GM18951 (cell line): ENCODE results near the gene STUB1.

ENCODE experiments used
- POLR2A ChIP-seq: IDR thresholded peaks from 4 replicates; pipeline ENCODE4 v1.6.1; 2011; ENCODE audit warnings: mild to moderate bottlenecking; ENCODE audit not compliant: insufficient read length, insufficient read depth; ENCODE audit errors: extremely low read depth
- in situ Hi-C: fragments of 300-500 bp; cut with MboI; formaldehyde crosslinking; loops from one replicate; pipeline ENCODE4 v1.12.0; 2022; ENCODE audit warnings: low sequenced_read_pairs, mixed read lengths, inconsistent platforms; ENCODE audit not compliant: unreplicated experiment

STUB1 gene

GRCh38 chr16:679814-680624 lies at the start of gene STUB1:
Gene STUB1, plus strand, starts transcription at chr16:680410. Its CDS starts 116 bp downstream, at chr16:680526.
- in situ Hi-C loops: no loop called here
- peak; percentile 94 for TF ChIP-seq POLR2A

DNA sequence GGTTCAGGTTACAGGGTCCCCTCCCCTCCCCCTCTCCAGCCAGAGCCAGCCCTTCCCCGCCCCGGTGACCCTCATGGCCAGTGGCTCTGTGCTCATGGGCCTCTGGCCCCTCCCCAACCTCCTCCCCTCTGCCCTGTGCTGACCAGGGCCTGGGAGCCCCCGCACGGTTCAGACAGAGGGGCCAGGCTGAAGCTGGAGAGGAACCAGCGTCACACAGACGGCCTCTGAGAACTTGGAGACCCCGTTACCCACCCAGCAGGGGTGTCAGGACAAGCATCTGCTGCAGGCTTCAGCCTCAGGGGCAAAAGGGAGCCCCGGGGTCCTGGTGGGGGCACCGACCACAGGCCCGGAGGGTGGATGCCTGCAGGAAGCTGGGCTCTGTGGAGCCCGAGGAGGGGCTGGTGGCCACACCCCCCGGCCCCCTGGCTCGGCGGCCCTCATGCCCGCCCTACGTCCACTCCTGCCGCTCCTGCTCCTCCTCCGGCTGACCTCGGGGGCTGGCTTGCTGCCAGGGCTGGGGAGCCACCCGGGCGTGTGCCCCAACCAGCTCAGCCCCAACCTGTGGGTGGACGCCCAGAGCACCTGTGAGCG lies 49.3 kb upstream of the STUB1 start, which contains the start of gene WFIKKN1:
TSS of gene WFIKKN1 (plus strand) at position 171 of the 591 bp plus-strand sequence. CDS start at position 440, 269 bp downstream.
- in situ Hi-C loops: no loop called here
- no peak for TF ChIP-seq POLR2A

DNA sequence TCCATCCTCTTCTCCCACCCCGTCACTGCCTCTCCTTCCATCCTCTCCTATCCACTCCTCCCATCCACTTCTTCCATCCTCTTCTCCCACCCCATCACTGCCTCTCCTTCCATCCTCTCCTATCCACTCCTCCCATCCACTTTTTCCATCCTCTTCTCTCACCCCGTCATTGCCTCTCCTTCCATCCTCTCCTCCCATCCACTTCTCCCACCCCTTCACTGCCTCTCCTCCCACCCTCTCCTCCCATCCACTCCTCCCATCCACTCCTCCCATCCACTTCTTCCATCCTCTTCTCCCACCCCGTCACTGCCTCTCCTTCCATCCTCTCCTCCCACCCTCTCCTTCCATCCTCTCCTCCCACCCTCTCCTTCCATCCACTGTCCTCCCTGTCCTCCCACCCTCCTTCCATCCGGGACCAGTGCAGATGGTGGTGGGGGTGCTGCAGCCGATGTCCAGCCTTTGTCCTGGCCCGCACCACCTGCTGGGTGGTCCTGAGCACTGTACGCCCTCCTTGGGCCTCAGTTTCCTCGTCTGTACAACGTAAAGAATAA lies 48.3 kb upstream of the STUB1 start:
- in situ Hi-C loops: no loop called here
- no peak for TF ChIP-seq POLR2A

GRCh38 chr16:632486-633335 lies 47.5 kb upstream of the STUB1 start:
- in situ Hi-C loops: no loop called here
- no peak for TF ChIP-seq POLR2A

DNA sequence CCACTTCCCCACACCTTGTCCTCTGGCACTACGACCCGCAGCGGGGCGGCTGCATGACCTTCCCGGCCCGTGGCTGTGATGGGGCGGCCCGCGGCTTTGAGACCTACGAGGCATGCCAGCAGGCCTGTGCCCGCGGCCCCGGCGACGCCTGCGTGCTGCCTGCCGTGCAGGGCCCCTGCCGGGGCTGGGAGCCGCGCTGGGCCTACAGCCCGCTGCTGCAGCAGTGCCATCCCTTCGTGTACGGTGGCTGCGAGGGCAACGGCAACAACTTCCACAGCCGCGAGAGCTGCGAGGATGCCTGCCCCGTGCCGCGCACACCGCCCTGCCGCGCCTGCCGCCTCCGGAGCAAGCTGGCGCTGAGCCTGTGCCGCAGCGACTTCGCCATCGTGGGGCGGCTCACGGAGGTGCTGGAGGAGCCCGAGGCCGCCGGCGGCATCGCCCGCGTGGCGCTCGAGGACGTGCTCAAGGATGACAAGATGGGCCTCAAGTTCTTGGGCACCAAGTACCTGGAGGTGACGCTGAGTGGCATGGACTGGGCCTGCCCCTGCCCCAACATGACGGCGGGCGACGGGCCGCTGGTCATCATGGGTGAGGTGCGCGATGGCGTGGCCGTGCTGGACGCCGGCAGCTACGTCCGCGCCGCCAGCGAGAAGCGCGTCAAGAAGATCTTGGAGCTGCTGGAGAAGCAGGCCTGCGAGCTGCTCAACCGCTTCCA lies 46.7 kb upstream of the STUB1 start:
- TF ChIP-seq POLR2A: no peak
- in situ Hi-C loops: no loop called here

- in situ Hi-C loops: no loop called here
Measured at GRCh38 chr16:634051-634670, 46.0 kb upstream of the STUB1 start.

DNA sequence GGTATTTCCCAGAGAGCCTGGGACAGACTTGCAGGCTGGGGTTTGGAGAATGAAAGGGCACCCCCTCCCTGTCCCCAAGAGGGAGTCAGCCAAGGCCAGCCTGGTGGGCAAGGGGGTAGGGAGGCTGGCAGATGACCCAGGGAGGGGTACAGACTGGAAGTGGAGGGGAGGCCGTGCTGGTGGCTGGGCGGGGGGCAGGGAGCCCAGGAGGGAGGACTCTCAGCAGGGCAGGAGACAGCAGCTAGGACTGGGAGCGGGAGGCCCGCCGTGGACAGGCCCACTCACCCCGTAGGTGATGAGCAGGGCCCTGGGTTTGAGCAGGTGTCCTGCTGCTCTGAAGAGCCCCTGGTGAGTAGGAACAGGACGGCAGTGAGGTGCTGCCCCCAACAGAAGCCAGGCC lies 45.2 kb upstream of the STUB1 start:
- in situ Hi-C loops: no loop called here
- TF ChIP-seq POLR2A: no peak

More at GRCh38 chr16:634051-634670, 46.0 kb upstream of the STUB1 start:
- TF ChIP-seq POLR2A: no peak

DNA sequence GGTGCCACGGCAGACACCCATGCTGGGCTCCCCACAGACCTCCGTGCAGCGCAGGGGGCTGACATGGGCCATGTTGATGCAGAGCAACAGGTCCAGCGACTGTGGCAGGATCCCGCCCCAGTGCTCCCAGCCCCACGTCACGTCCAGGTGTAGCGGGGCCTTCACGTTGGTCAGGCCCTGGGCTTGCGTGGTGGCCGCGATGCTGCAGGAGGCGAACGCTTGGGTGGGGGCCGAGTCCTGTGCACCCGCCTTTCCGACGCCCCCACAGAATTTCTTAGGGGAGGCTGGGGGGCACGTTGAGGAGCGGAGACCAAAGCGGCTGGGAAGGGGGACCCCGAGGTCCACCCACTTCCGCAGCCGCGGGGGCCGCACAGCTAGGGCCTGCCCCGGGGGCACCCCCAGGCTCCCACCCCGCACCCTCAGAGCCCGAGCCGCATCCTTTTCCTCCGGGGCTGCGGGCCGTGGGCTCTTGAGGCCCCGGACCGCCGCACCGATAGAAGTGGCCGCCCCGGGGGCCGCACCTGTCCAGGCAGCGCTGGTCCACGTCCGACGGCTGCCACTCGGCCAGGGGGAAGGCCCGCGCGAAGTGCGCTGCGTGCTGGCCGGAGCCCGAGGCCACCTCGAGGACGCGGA lies 44.5 kb upstream of the STUB1 start:
- in situ Hi-C loops: no loop called here
- no peak for TF ChIP-seq POLR2A

- peak; percentile 87 for TF ChIP-seq POLR2A
- in situ Hi-C loops: no loop called here
Measured at GRCh38 chr16:636206-637080, 43.8 kb upstream of the STUB1 start, which contains the start of gene METTL26. Gene METTL26, minus strand, starts transcription at chr16:636305. Its CDS starts 15 bp downstream, at chr16:636290.

GRCh38 chr16:637081-638018 lies 42.9 kb upstream of the STUB1 start:
- no peak for TF ChIP-seq POLR2A
- in situ Hi-C loops: no loop called here
